Panc1 (cell line): ENCODE data around the gene SEC24A. TPM values are rescaled to one million over a fixed set of nuclear protein-coding genes. Genes with fewer than 3 reads are reported as not detected.

ENCODE experiments used
- ATAC-seq: fragments of 200-7000 bp; cut with Tn5 transposase; 2 replicates; pipeline ENCODE4 v1.9.1; 2020; ENCODE audit warnings: mild to moderate bottlenecking, moderate library complexity
- BruUV-seq: library from RNA; stranded (reverse); fragments of 400-500 nt; replicated peaks from 2 replicates; lab custom pipeline; 2021; lab: Mats Ljungman, UMichigan
- CTCF ChIA-PET: fragments of 300-600 bp; sonication (Branson Sonifier 250); formaldehyde crosslinking; loops from one replicate; lab custom pipeline; 2022; ENCODE audit warnings: antibody characterized with exemption; lab: Charles Lee
- POLR2A ChIA-PET: fragments of 300-600 bp; sonication (Branson Sonifier 250); formaldehyde crosslinking; loops from one replicate; lab custom pipeline; 2022; ENCODE audit warnings: antibody characterized with exemption; lab: Charles Lee
- DNase-seq: peaks from one replicate; pipeline ENCODE4 v3.0.0-alpha.2; 2010; ENCODE audit warnings: low read depth, low spot score
- H3K27ac ChIP-seq: 2 replicates; pipeline ENCODE4 v1.5.1; 2011; ENCODE audit warnings: mild to moderate bottlenecking, low read length, inconsistent platforms
- H3K27me3 ChIP-seq: fragments of 200-500 bp; sonication (Bioruptor generic); 2 replicates; pipeline ENCODE4 v1.6.0; 2014; ENCODE audit warnings: low read length, inconsistent platforms; ENCODE audit not compliant: control insufficient read depth, insufficient read depth
- H3K36me3 ChIP-seq: fragments of 200-500 bp; sonication (Bioruptor generic); 2 replicates; pipeline ENCODE4 v1.5.1; 2014; ENCODE audit warnings: inconsistent platforms, mild to moderate bottlenecking, low read length, moderate library complexity; ENCODE audit not compliant: control insufficient read depth, insufficient read depth
- H3K4me1 ChIP-seq: 2 replicates; pipeline ENCODE4 v1.5.1; 2011; ENCODE audit warnings: inconsistent platforms, mild to moderate bottlenecking, low read length, moderate library complexity; ENCODE audit not compliant: control insufficient read depth, insufficient read depth
- H3K4me3 ChIP-seq, 2 experiments: 2 replicates each; pipeline ENCODE4 v1.5.1; 2011 to 2012; ENCODE audit warnings: low read depth in 2 of 2, low read length in 2 of 2, mild to moderate bottlenecking in 2 of 2, inconsistent platforms in 1 of 2, moderate library complexity in 1 of 2
- H3K9me3 ChIP-seq: fragments of 200-500 bp; sonication (Bioruptor generic); 2 replicates; pipeline ENCODE4 v1.5.1; 2014; ENCODE audit warnings: low read depth, mild to moderate bottlenecking, inconsistent platforms, low read length, moderate library complexity; ENCODE audit not compliant: control insufficient read depth, insufficient read depth
- POLR2AphosphoS5 ChIP-seq: IDR thresholded peaks from 2 replicates; pipeline ENCODE4 v1.6.1; 2012; ENCODE audit warnings: mild to moderate bottlenecking, low read depth, low read length, moderate library complexity
- SIN3A ChIP-seq: IDR thresholded peaks from 2 replicates; pipeline ENCODE4 v1.6.1; 2012; ENCODE audit warnings: low read depth, mild to moderate bottlenecking, low read length, moderate library complexity, borderline replicate concordance; ENCODE audit not compliant: insufficient read depth
- TCF7L2 ChIP-seq: IDR thresholded peaks from 2 replicates; pipeline ENCODE4 v1.6.1; 2011; ENCODE audit warnings: mild to moderate bottlenecking, low read depth, low read length, inconsistent platforms
- in situ Hi-C: cut with HindIII; loops from 2 replicates; pipeline ENCODE4 v1.10.0; 2016; ENCODE audit warnings: low sequenced_read_pairs, low pct_unique_long_range_greater_than_20kb
- intact Hi-C: fragments of 100-400 bp; cut with micrococcal nuclease; formaldehyde crosslinking; loops from one replicate; pipeline ENCODE4 v1.10.0; 2022; ENCODE audit not compliant: unreplicated experiment
- total RNA-seq: library from RNA; stranded (reverse); gene quantifications from one replicate; pipeline ENCODE4 v1.2.1, GENCODE V29; 2021; ENCODE audit not compliant: unreplicated experiment
- TF ChIP-seq, protein P1 (sequence below): fragments of 450-650 bp; IDR thresholded peaks from 2 replicates; pipeline ENCODE4 v1.5.1; 2017; ENCODE audit warnings: mild to moderate bottlenecking
- TF ChIP-seq, protein P2 (sequence below), 2 experiments: IDR thresholded peaks; 2 replicates each; pipeline ENCODE4 v1.6.1; 2011 to 2012; ENCODE audit warnings: low read depth in 2 of 2, control low read depth in 1 of 2, low read length in 1 of 2, mild to moderate bottlenecking in 1 of 2, moderate library complexity in 1 of 2; ENCODE audit not compliant: insufficient read depth in 1 of 2

Gene SEC24A
- total RNA-seq, 1 experiment from 2014 or later, result 22.7 TPM

GRCh38 chr5:134611515-134611914 lies 37.1 kb upstream of the SEC24A start:
- no peaks in the 10 kb centered on the region for H3K9me3 ChIP-seq
- POLR2A ChIA-PET, result no interaction called here
- no TSS peak for BruUV-seq
- no peak overlapping the region for H3K4me3 ChIP-seq
- H3K4me1 ChIP-seq, result no peaks in the 10 kb centered on the region
- intact Hi-C loops (no loop called here), in situ Hi-C loops (no loop called here)
- no peaks in the 10 kb centered on the region for H3K27me3 ChIP-seq
- peaks cover 12% of the 10 kb centered on the region for H3K36me3 ChIP-seq
- DNase-seq (no peak), ATAC-seq (no peak)
- CTCF ChIA-PET, result no interaction called here
- H3K27ac ChIP-seq, result no peak overlapping the region
- TF ChIP-seq POLR2AphosphoS5, result no peak
- TF ChIP-seq, protein P1, sequence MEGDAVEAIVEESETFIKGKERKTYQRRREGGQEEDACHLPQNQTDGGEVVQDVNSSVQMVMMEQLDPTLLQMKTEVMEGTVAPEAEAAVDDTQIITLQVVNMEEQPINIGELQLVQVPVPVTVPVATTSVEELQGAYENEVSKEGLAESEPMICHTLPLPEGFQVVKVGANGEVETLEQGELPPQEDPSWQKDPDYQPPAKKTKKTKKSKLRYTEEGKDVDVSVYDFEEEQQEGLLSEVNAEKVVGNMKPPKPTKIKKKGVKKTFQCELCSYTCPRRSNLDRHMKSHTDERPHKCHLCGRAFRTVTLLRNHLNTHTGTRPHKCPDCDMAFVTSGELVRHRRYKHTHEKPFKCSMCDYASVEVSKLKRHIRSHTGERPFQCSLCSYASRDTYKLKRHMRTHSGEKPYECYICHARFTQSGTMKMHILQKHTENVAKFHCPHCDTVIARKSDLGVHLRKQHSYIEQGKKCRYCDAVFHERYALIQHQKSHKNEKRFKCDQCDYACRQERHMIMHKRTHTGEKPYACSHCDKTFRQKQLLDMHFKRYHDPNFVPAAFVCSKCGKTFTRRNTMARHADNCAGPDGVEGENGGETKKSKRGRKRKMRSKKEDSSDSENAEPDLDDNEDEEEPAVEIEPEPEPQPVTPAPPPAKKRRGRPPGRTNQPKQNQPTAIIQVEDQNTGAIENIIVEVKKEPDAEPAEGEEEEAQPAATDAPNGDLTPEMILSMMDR, result no peak
- TF ChIP-seq, protein P2, sequence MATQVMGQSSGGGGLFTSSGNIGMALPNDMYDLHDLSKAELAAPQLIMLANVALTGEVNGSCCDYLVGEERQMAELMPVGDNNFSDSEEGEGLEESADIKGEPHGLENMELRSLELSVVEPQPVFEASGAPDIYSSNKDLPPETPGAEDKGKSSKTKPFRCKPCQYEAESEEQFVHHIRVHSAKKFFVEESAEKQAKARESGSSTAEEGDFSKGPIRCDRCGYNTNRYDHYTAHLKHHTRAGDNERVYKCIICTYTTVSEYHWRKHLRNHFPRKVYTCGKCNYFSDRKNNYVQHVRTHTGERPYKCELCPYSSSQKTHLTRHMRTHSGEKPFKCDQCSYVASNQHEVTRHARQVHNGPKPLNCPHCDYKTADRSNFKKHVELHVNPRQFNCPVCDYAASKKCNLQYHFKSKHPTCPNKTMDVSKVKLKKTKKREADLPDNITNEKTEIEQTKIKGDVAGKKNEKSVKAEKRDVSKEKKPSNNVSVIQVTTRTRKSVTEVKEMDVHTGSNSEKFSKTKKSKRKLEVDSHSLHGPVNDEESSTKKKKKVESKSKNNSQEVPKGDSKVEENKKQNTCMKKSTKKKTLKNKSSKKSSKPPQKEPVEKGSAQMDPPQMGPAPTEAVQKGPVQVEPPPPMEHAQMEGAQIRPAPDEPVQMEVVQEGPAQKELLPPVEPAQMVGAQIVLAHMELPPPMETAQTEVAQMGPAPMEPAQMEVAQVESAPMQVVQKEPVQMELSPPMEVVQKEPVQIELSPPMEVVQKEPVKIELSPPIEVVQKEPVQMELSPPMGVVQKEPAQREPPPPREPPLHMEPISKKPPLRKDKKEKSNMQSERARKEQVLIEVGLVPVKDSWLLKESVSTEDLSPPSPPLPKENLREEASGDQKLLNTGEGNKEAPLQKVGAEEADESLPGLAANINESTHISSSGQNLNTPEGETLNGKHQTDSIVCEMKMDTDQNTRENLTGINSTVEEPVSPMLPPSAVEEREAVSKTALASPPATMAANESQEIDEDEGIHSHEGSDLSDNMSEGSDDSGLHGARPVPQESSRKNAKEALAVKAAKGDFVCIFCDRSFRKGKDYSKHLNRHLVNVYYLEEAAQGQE (IDR thresholded peaks at IDR 0.05; ENCODE audit: insufficient read depth in 1 of 2, low read depth in 2 of 2, low read length in 1 of 2), result no peak
- TF ChIP-seq TCF7L2, result no peak
- no peak for TF ChIP-seq SIN3A

DNA sequence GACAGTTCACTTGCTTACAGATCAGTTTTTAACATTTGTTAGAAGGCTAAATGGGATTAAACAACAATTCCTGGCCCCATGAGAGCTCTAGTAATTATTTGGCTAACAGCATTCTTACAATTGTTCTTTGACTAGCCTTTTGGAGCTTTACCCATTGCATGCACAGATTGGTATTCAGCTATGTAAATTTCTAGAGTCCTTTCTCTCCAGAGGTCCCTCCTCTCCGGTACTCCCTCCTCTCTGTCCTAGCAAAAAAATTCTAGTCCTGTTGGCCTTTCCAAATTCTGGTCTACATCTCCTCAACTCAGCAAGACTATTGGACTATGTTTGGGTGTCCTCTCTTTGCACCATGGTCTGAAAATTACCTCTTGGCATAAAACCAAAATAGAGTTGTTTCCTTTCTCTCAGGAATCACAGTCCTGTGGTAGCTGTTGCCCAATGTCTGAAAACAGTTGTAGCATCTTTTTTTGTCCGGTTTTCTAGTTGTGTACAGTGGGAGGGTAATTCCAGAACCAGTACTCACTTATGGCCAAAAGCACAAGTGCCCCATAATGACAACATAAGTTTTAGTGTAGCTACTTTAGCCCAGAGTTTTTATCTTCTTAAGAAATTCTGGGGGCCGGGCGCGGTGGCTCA lies 34.0 kb upstream of the SEC24A start:
- BruUV-seq, result no TSS peak
- no peak overlapping the region for H3K27ac ChIP-seq

More for the DNA sequence above, 34.0 kb upstream of the SEC24A start:
- no peaks in the 10 kb centered on the region for H3K27me3 ChIP-seq
- CTCF ChIA-PET, result no interaction called here
- DNase-seq (no peak), ATAC-seq (no peak)
- in situ Hi-C loops (no loop called here), intact Hi-C loops (no loop called here)
- no peak overlapping the region for H3K4me3 ChIP-seq
- POLR2A ChIA-PET, result no interaction called here
- TF ChIP-seq, protein P2 (IDR thresholded peaks at IDR 0.05; ENCODE audit: insufficient read depth in 1 of 2, low read depth in 2 of 2, low read length in 1 of 2), result no peak
- TF ChIP-seq TCF7L2 (no peak), SIN3A (no peak), POLR2AphosphoS5 (no peak)
- TF ChIP-seq, protein P1, result no peak
- no peaks in the 10 kb centered on the region for H3K9me3 ChIP-seq
- no peaks in the 10 kb centered on the region for H3K4me1 ChIP-seq
- H3K36me3 ChIP-seq, result peaks cover 4% of the 10 kb centered on the region; the same call in 1 of the 2 replicates
